ENCODE data around the gene ZNF474.

DNA sequence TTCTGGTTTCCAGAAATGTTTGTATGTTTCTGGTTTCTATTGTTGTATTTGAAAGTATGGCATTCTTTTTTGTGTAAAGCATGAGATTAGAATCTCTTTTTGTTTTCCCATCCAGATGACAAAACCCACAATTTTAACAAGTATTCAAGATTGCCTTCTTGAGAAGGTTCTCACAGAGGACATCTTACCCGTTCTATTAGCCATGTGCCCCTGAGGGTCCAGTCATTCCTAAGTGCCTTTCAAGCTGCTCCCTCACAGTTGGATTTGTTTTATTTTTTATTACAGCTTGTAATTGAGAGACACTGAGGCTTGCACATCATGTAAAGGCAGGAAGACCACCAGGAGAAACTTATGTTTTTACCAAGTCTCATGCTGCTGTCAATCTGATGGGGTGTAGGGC lies 32.0 kb upstream of the ZNF474 start:
- TF ChIP-seq CTCF (IDR thresholded peaks at IDR 0.05) (no peak), POLR2A (IDR thresholded peaks at IDR 0.05) (no peak), POLR2AphosphoS5 (IDR thresholded peaks at IDR 0.05) (no peak)

All from prostate gland (tissue), 2 donors.